ENCODE data around the gene MTF2. TPM values are rescaled to one million over a fixed set of nuclear protein-coding genes. Genes with fewer than 3 reads are reported as not detected.

MTF2 gene
- total RNA-seq, 4 donors from 2014 or later = 13.3 to 21.4 (median 17.8) TPM

GRCh38 chr1:93120614-93121013, 41.5 kb downstream of the MTF2 start:
- Histone ChIP-seq H3K4me3 (no peak overlapping the region), H3K9me3 (no peaks in the 10 kb centered on the region), H3K36me3 (peaks cover 0 to 46% (median 3%) of the 10 kb centered on the region in 3 donors), H3K27me3 (no peaks in the 10 kb centered on the region), H3K27ac (no peak overlapping the region), H3K4me1 (no peaks in the 10 kb centered on the region)
- DNase-seq (ENCODE audit: low spot score in 2 of 2) = no peak
- no peak for TF ChIP-seq CTCF (IDR thresholded peaks at IDR 0.05)
- TF ChIP-seq EP300 (IDR thresholded peaks at IDR 0.05) = no peak
- TF ChIP-seq POLR2A (IDR thresholded peaks at IDR 0.05) = no peak

- Histone ChIP-seq H3K4me1 (no peaks in the 10 kb centered on the region), H3K4me3 (no peak overlapping the region), H3K9me3 (no peaks in the 10 kb centered on the region), H3K36me3 (peaks cover 0 to 23% (median 3%) of the 10 kb centered on the region in 3 donors), H3K27ac (no peak overlapping the region), H3K27me3 (no peaks in the 10 kb centered on the region)
- 93 to 96% methylated on average over 4 of the region's 4 CpGs for WGBS, 2 donors
- DNase-seq (ENCODE audit: low spot score in 2 of 2) = no peak
- TF ChIP-seq CTCF (IDR thresholded peaks at IDR 0.05) (no peak), POLR2A (IDR thresholded peaks at IDR 0.05) (no peak), EP300 (IDR thresholded peaks at IDR 0.05) (no peak)
Observed at GRCh38 chr1:93123201-93123783, 44.2 kb downstream of the MTF2 start.

- H3K27me3 ChIP-seq = no peaks in the 10 kb centered on the region
- TF ChIP-seq EP300 (IDR thresholded peaks at IDR 0.05) (no peak), CTCF (IDR thresholded peaks at IDR 0.05) (no peak), POLR2A (IDR thresholded peaks at IDR 0.05) (no peak)
- H3K36me3 ChIP-seq = peaks cover 0 to 12% (median 3%) of the 10 kb centered on the region in 3 donors
- H3K4me1 ChIP-seq = no peaks in the 10 kb centered on the region
- H3K4me3 ChIP-seq = no peak overlapping the region
- H3K9me3 ChIP-seq = no peaks in the 10 kb centered on the region
- DNase-seq (ENCODE audit: low spot score in 2 of 2) = no peak
- H3K27ac ChIP-seq = no peak overlapping the region
- WGBS, 2 donors = 73 to 77% methylated on average over 4 of the region's 4 CpGs
Observed at GRCh38 chr1:93124556-93125355, 45.7 kb downstream of the MTF2 start.

GRCh38 chr1:93129507-93130099, 50.5 kb downstream of the MTF2 start:
- Histone ChIP-seq H3K27me3 (no peaks in the 10 kb centered on the region), H3K36me3 (peaks cover 0 to 20% (median 0%) of the 10 kb centered on the region in 3 donors), H3K4me3 (no peak overlapping the region), H3K27ac (no peak overlapping the region), H3K4me1 (no peaks in the 10 kb centered on the region), H3K9me3 (no peaks in the 10 kb centered on the region)
- TF ChIP-seq CTCF (IDR thresholded peaks at IDR 0.05) = no peak
- no peak for TF ChIP-seq EP300 (IDR thresholded peaks at IDR 0.05)
- no peak for DNase-seq (ENCODE audit: low spot score in 2 of 2)

GRCh38 chr1:93132638-93133037, 53.6 kb downstream of the MTF2 start:
- no peak for DNase-seq (ENCODE audit: low spot score in 2 of 2)
- TF ChIP-seq CTCF (IDR thresholded peaks at IDR 0.05) = no peak
- no peak for TF ChIP-seq EP300 (IDR thresholded peaks at IDR 0.05)
- no peak for TF ChIP-seq POLR2A (IDR thresholded peaks at IDR 0.05)
- H3K27me3 ChIP-seq = no peaks in the 10 kb centered on the region
- peaks cover 0 to 48% (median 0%) of the 10 kb centered on the region in 3 donors for H3K36me3 ChIP-seq
- no peak overlapping the region for H3K27ac ChIP-seq
- H3K4me1 ChIP-seq = no peaks in the 10 kb centered on the region
- H3K9me3 ChIP-seq = no peaks in the 10 kb centered on the region
- no peak overlapping the region for H3K4me3 ChIP-seq

Data from tibial nerve (tissue), 4 donors.